Endothelial cell of umbilical vein (primary cell): ENCODE results near the gene GAL3ST2. TPM values are rescaled to one million over a fixed set of nuclear protein-coding genes. Genes with fewer than 3 reads are reported as not detected.
"Not testable (repeated sequence)": the region's sequence is repeated elsewhere in the genome, so short reads cannot be mapped to it uniquely, and the experiment has no call there.

Experiments used
- BruUV-seq: library from RNA; stranded (reverse); fragments of 400-500 nt; replicated peaks from 2 replicates; lab custom pipeline; 2021; lab: Mats Ljungman, UMichigan
- CTCF ChIA-PET: fragments of 300-600, 350-600 bp; sonication (Branson Sonifier 250); formaldehyde crosslinking; loops from one replicate; lab custom pipeline; 2021; ENCODE audit warnings: antibody characterized with exemption, inconsistent platforms; lab: Charles Lee
- POLR2A ChIA-PET: fragments of 300-600, 350-600 bp; sonication (Branson Sonifier 250); formaldehyde crosslinking; loops from one replicate; lab custom pipeline; 2021; ENCODE audit warnings: antibody characterized with exemption, inconsistent platforms; lab: Charles Lee
- DNase-seq: peaks from one replicate; pipeline ENCODE4 v3.0.0-alpha.2; 2011; ENCODE audit warnings: low read depth, low spot score
- FAIRE-seq: peaks from 2 replicates; lab custom pipeline; 2011; peaks lifted over from hg19 to GRCh38; lab: Jason Lieb, UNC
- H2AFZ ChIP-seq: 2 replicates; pipeline ENCODE4 v1.6.0; 2012; ENCODE audit warnings: low read depth, low read length, control low read depth, inconsistent platforms
- H3K27ac ChIP-seq: 2 replicates; pipeline ENCODE4 v1.5.1; 2011; ENCODE audit warnings: low read depth, mild to moderate bottlenecking, control low read depth, low read length, moderate library complexity; ENCODE audit not compliant: insufficient read depth
- H3K27me3 ChIP-seq, 2 experiments: 2 replicates each; pipeline versions ENCODE4 v1.6.0 to v1.6.1; 2011; ENCODE audit warnings: low read length in 2 of 2, mixed read lengths in 1 of 2; ENCODE audit not compliant: control insufficient read depth in 2 of 2, insufficient read depth in 2 of 2
- H3K36me3 ChIP-seq, 2 experiments: 2 replicates in 1 of 2; 3 replicates in 1 of 2; pipeline ENCODE4 v1.5.1; 2011; ENCODE audit warnings: low read length in 2 of 2, mild to moderate bottlenecking in 1 of 2, moderate library complexity in 1 of 2; ENCODE audit not compliant: control insufficient read depth in 2 of 2, insufficient read depth in 2 of 2; ENCODE audit errors: extremely low read depth in 1 of 2
- H3K4me1 ChIP-seq: 3 replicates; pipeline ENCODE4 v1.5.1; 2011; ENCODE audit warnings: mild to moderate bottlenecking, low read length; ENCODE audit not compliant: control insufficient read depth, insufficient read depth; ENCODE audit errors: extremely low read depth
- H3K4me2 ChIP-seq: 2 replicates; pipeline ENCODE4 v1.6.1; 2011; ENCODE audit warnings: low read length, control low read depth, mixed read lengths; ENCODE audit not compliant: insufficient read depth
- H3K4me3 ChIP-seq, 3 experiments: fragments of 200-600 bp in 1 of 3; sonication (generic), shearing (Covaris generic) in 1 of 3; replicated peaks in 1 of 3; 2 replicates each; pipeline ENCODE4 v1.5.1; 2011 to 2016; ENCODE audit warnings: control low read depth in 3 of 3, low read length in 3 of 3, mild to moderate bottlenecking in 2 of 3, inconsistent platforms in 1 of 3, low read depth in 1 of 3, moderate library complexity in 1 of 3; ENCODE audit not compliant: insufficient read depth in 1 of 3
- H3K79me2 ChIP-seq: 2 replicates; pipeline ENCODE4 v1.6.0; 2012; ENCODE audit warnings: low read length, inconsistent platforms; ENCODE audit not compliant: control insufficient read depth, insufficient read depth
- H3K9ac ChIP-seq: replicated peaks from 2 replicates; pipeline ENCODE3; 2011; ENCODE audit warnings: low read length, control low read depth; ENCODE audit not compliant: insufficient read depth; ENCODE audit errors: extremely low read depth
- H3K9me1 ChIP-seq: replicated peaks from 3 replicates; pipeline ENCODE4 v1.6.0; 2011; ENCODE audit warnings: mild to moderate bottlenecking, low read length; ENCODE audit not compliant: control insufficient read depth, insufficient read depth; ENCODE audit errors: extremely low read depth
- H3K9me3 ChIP-seq: replicated peaks from 2 replicates; pipeline ENCODE4 v1.5.1; 2012; ENCODE audit warnings: low read length, inconsistent platforms; ENCODE audit not compliant: control insufficient read depth, insufficient read depth
- H4K20me1 ChIP-seq: replicated peaks from 2 replicates; pipeline ENCODE3; 2011; ENCODE audit warnings: mild to moderate bottlenecking, low read length; ENCODE audit not compliant: control insufficient read depth, insufficient read depth; ENCODE audit errors: extremely low read depth
- CTCF ChIP-seq, 2 donors: IDR thresholded peaks; 1 replicate in 1 of 2; 2 replicates in 1 of 2; pipeline ENCODE4 v1.5.1; 2011; ENCODE audit warnings: low read length in 2 of 2, mild to moderate bottlenecking in 2 of 2, moderate library complexity in 2 of 2, control low read depth in 1 of 2, inconsistent platforms in 1 of 2, low read depth in 1 of 2; ENCODE audit not compliant: insufficient read depth in 1 of 2; ENCODE audit errors: extremely low read depth in 1 of 2
- EZH2 ChIP-seq: IDR thresholded peaks from 2 replicates; pipeline ENCODE4 v1.6.1; 2012; ENCODE audit warnings: borderline replicate concordance, low read depth, mild to moderate bottlenecking, moderate library complexity, low read length, inconsistent platforms; ENCODE audit not compliant: severe bottlenecking
- FOS ChIP-seq: IDR thresholded peaks from 2 replicates; pipeline ENCODE4 v1.6.1; 2011; ENCODE audit warnings: mild to moderate bottlenecking, low read length, moderate library complexity, borderline replicate concordance; ENCODE audit not compliant: insufficient read depth
- GATA2 ChIP-seq: IDR thresholded peaks from 2 replicates; pipeline ENCODE4 v1.7.0; 2011; ENCODE audit warnings: low read depth, mild to moderate bottlenecking, moderate library complexity, mixed read lengths, low read length; ENCODE audit not compliant: insufficient read length, insufficient read depth
- JUN ChIP-seq: IDR thresholded peaks from 2 replicates; pipeline ENCODE4 v1.6.1; 2011; ENCODE audit warnings: borderline replicate concordance, low read depth; ENCODE audit not compliant: insufficient read length, insufficient read depth
- MYC ChIP-seq: IDR thresholded peaks from one replicate; pipeline ENCODE4 v1.6.1; 2011; ENCODE audit warnings: mild to moderate bottlenecking, low read depth, low read length
- POLR2AphosphoS5 ChIP-seq: IDR thresholded peaks from 2 replicates; pipeline ENCODE4 v1.6.1; 2012; ENCODE audit warnings: low read depth, mild to moderate bottlenecking, control low read depth, low read length, moderate library complexity; ENCODE audit not compliant: insufficient read depth
- dilution Hi-C: fragments of 300-500 bp; cut with MboI; formaldehyde crosslinking; loops from one replicate; pipeline ENCODE4 v1.15.0; 2019; ENCODE audit warnings: low sequenced_read_pairs; ENCODE audit not compliant: extremely low pct_ligation_motif_present
- intact Hi-C: fragments of 100-400 bp; cut with micrococcal nuclease; formaldehyde crosslinking; loops from one replicate; pipeline ENCODE4 v1.10.0; 2022
- polyA plus RNA-seq, 4 experiments: library from polyadenylated mRNA; depleted of rRNA in 3 of 4; stranded (reverse) in 3 of 4; unstranded in 1 of 4; fragments of >200 nt; gene quantifications; 2 replicates each; pipeline versions ENCODE4 v1.2.1 to v1.2.3, GENCODE V29; 2011 to 2012; ENCODE audit warnings: missing spikeins in 1 of 4
- total RNA-seq: library from RNA; stranded (reverse); gene quantifications from 2 replicates; pipeline ENCODE4 v1.2.3, GENCODE V29; 2021
- TF ChIP-seq, protein P1 (sequence below): IDR thresholded peaks from 2 replicates; pipeline ENCODE4 v1.6.1; 2011; ENCODE audit not compliant: insufficient read depth, insufficient read length

GAL3ST2 gene
- total and polyA plus RNA-seq, 2 donors (not counting 3 experiments of a cell fraction or from before 2014, with no cell fraction given) = not detected

DNA sequence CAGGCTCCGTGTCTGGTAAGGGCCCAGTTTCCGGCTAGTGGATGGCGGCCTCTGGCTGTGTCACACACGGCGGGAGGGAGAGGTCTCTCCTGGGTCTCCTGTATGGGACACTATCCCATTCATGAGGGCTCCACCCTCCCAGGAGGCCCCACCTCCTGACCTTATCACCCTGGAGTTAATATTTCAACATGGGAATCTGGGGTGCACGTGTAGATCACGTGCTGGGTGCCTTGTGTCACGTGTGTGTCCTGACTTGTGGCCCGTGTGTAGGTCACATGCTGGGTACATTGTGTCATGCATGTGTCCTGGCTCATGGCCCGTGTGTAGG lies 42.3 kb downstream of the GAL3ST2 start:
- no TSS peak for BruUV-seq
- POLR2A ChIA-PET = no interaction called here

GRCh38 chr2:241819947-241820624 lies 43.5 kb downstream of the GAL3ST2 start:
- H3K4me2 ChIP-seq, H3K4me1 ChIP-seq, FAIRE-seq, intact Hi-C loops, DNase-seq, H3K9me3 ChIP-seq, H3K4me3 ChIP-seq, H3K27me3 ChIP-seq, H4K20me1 ChIP-seq, CTCF ChIA-PET, H2AFZ ChIP-seq, POLR2A ChIA-PET, dilution Hi-C loops, H3K9ac ChIP-seq, BruUV-seq, H3K27ac ChIP-seq, H3K9me1 ChIP-seq, H3K79me2 ChIP-seq, H3K36me3 ChIP-seq: not testable (repeated sequence)

More for the DNA sequence above, 42.3 kb downstream of the GAL3ST2 start:
- FAIRE-seq = no peak
- no peak overlapping the region for H3K9ac ChIP-seq
- H3K9me3 ChIP-seq = no peaks in the 10 kb centered on the region
- intact Hi-C loops = no loop called here
- TF ChIP-seq MYC (no peak), EZH2 (no peak), FOS (no peak), JUN (no peak), CTCF (IDR thresholded peaks at IDR 0.05; ENCODE audit: extremely low read depth in 1 of 2, insufficient read depth in 1 of 2, low read depth in 1 of 2, low read length in 2 of 2) (no peak), POLR2AphosphoS5 (no peak), GATA2 (no peak)
- TF ChIP-seq, protein P1, sequence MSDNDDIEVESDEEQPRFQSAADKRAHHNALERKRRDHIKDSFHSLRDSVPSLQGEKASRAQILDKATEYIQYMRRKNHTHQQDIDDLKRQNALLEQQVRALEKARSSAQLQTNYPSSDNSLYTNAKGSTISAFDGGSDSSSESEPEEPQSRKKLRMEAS = no peak
- H3K9me1 ChIP-seq = no peaks in the 10 kb centered on the region
- dilution Hi-C loops = no loop called here
- H3K4me1 ChIP-seq = peaks cover 6% of the 10 kb centered on the region
- H3K4me3 ChIP-seq = no peak overlapping the region
- no peaks in the 10 kb centered on the region for H3K36me3 ChIP-seq
- H4K20me1 ChIP-seq = no peaks in the 10 kb centered on the region
- no peak overlapping the region for H3K4me2 ChIP-seq
- H3K27ac ChIP-seq = no peak overlapping the region
- CTCF ChIA-PET = no interaction called here
- DNase-seq = no peak
- no peaks in the 10 kb centered on the region for H3K27me3 ChIP-seq
- no peak overlapping the region for H2AFZ ChIP-seq
- no peaks in the 10 kb centered on the region for H3K79me2 ChIP-seq
